Fibroblast of the conjunctiva (primary cell): ENCODE measurements around the gene NCBP3.
"Not testable (repeated sequence)": the region's sequence is repeated elsewhere in the genome, so short reads cannot be mapped to it uniquely, and the experiment has no call there.

Experiments
- DNase-seq: peaks from one replicate; pipeline ENCODE4 v3.0.0-alpha.2; 2010; ENCODE audit warnings: low read depth

Gene NCBP3

GRCh38 chr17:3812284-3812683 lies 33.8 kb downstream of the NCBP3 start:
- DNase-seq, result no peak

GRCh38 chr17:3810019-3810418 lies 36.0 kb downstream of the NCBP3 start:
- no peak for DNase-seq

DNA sequence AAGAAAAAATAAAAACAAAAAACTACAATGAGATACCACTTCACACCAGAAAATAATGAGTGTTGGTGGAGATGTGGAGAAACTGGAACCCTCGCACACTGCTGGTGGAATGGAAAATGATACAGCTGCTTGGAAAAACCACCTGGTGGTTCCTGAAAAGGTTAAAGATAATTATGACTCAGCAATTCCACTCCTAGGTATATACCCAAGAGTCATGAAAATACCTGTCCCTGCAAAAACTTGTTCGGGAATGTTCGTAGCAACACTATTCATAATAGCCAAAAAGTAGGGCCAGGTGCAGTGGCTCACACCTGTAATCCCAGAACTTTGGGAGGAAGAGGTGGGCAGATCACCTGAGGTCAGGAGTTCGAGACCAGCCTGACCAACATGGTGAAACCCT lies 36.9 kb downstream of the NCBP3 start:
- DNase-seq, result no peak

DNA sequence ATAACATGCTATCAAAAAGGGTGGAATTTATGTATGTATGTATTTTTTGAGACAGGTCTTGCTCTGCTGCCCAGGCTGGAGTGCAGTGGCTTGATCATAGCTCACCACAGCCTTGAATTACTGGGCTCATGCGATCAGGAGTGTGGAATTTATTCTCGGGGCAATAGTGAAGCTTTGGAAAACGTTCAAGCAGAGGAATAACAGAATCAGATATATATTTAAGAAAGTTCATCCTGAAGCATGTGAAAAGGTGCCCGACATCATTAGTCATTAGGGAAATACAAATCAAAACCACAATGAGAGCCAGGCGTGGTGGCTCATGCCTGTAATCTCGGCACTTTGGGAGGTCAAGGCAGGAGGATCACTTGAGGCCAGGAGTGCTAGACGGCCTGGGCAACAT lies 37.3 kb downstream of the NCBP3 start:
- no peak for DNase-seq

- DNase-seq, result no peak
Observed at GRCh38 chr17:3805581-3805980, 40.5 kb downstream of the NCBP3 start.

GRCh38 chr17:3804503-3804931 lies 41.5 kb downstream of the NCBP3 start:
- DNase-seq, result no peak

DNA sequence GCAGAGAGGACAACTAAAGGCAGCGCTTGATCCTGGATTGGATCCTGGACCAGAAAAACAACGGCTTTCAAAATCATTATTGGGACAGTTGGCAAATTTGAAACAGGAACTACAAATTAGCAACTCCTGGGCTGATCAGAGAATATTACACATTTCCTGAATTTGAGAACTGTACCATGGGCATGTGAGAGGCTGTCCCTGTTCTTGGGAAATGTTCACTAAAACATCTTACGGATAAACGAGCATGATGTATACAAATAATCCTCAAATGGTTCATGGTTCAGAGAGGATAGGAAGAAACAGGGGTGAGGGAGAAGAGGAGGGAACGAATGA lies 42.8 kb downstream of the NCBP3 start:
- no peak for DNase-seq

DNA sequence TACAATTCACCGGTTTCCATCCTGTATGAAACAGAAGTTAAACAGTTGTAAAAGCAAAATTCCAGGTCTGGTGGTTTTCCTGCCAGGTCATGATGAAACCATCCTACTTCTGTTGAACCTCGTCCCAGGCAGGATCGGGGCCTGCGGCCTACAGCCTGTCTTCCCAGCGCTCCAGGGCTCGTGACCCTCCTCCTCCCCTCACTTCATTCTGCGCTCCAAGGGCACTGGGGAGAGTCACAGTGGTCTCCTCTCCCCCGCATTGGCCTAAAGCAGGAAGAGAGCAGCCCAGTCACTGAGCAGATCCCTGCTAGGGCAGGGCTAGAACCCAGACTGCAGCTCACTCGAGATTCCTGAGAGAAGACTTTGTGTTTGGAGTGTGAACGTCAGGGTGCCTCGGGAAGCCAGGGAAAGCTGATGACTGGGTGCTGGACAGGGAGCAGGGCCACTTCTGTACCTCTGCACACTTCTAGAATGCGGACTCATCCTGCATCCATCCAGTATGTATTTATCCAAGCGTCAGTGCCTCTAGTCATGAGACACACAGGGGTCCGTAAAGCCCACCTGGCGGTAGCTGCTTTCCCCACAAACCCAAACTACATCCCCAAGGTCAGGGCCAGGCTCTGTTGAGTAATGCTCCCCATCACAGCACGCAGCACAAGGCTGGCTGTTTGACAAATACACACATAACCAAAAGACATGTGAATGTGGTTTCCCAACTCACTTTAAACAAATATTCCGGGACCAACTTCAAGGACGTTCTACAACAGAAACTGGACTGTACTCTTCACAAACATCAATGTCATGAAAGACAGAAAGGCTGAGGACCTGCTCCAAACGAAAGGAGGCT lies 43.4 kb downstream of the NCBP3 start:
- peak; percentile 36 for DNase-seq

DNA sequence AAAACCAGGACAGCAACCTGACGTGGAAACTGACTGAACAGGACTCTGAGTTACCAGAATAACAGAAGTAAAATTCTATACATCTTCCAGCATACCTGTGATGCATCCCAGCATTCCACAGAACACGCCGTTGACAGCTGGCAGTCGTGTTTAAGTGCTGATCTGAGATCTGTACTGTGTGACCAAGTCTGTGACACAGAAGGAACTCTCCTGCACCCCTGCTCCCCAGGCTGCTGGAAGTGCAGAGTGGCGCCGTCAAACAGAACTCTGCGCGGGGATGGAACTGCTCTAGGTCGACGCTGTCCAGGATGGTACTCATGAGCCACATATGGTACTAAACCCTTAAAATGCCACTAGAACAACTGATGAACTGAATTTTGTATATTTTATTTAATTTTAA lies 44.3 kb downstream of the NCBP3 start:
- no peak for DNase-seq

DNA sequence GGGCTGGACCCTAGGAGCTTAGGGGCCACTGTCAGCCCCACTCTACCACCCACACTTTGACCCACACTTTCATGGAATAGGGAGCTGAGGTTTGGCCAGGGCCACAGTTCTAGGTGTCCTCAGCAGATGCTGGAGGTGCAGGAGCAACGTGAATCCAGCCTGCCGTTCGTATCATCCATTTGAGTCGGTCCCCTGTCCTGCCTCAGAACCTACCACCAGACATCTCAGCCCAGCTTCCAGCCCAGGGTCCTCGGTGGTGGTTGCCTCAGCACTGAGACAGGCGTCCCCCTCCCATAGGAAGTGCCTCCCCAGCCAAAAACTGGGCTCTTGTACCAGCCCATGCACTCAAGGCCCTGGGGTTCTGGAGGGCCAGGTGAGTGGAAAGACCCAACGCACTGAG lies 44.7 kb downstream of the NCBP3 start:
- no peak for DNase-seq

DNA sequence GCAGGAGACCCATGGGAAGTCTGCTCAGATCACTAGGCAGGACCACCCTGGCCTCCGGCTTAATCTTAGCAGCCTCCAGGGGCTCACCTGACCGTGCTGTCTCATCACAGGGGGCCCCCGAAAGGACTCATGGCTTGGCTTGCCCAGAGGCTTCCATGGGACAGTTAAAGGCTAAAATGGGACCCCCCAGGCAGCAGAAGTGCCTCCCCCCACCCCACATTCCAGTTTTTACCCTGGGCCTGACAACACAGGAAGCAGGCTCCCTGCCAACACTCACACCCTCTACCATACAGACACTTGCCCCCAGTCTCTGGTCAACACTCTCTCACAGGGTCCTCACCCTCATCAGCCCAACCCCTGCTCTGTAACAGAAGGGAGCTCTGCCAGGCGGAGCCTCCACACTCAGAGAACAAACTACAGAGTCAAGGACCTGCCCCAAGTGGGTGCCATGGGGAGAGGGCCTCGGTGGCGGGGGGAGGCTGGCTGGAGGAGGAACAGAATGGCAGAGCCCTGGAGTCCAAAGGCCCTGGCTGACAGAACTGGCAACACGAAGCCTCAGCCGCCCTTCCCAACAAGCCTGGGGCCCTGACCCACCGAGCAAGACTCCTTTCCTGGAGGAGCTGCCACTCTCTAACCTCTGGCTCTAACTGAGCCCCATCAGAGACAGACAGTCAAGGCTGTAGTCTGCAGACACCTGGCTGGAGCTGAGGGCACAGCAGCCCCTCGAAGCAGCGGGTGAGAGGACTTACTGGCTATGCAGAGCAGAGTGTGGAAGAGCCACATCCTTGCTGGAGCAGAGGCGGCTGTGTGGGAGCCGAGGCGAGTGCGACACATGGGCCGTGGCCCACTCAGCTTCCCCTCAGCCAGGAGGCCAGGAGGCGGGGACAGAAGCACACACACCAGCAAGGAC lies 45.4 kb downstream of the NCBP3 start, which contains the start of gene ITGAE:
ITGAE (minus strand) TSS at position 827 of the 910 bp plus-strand sequence; CDS start at position 783, 44 bp downstream.
- DNase-seq, result no peak

- no peak for DNase-seq
Observed at GRCh38 chr17:3799181-3799945, 46.7 kb downstream of the NCBP3 start.

DNA sequence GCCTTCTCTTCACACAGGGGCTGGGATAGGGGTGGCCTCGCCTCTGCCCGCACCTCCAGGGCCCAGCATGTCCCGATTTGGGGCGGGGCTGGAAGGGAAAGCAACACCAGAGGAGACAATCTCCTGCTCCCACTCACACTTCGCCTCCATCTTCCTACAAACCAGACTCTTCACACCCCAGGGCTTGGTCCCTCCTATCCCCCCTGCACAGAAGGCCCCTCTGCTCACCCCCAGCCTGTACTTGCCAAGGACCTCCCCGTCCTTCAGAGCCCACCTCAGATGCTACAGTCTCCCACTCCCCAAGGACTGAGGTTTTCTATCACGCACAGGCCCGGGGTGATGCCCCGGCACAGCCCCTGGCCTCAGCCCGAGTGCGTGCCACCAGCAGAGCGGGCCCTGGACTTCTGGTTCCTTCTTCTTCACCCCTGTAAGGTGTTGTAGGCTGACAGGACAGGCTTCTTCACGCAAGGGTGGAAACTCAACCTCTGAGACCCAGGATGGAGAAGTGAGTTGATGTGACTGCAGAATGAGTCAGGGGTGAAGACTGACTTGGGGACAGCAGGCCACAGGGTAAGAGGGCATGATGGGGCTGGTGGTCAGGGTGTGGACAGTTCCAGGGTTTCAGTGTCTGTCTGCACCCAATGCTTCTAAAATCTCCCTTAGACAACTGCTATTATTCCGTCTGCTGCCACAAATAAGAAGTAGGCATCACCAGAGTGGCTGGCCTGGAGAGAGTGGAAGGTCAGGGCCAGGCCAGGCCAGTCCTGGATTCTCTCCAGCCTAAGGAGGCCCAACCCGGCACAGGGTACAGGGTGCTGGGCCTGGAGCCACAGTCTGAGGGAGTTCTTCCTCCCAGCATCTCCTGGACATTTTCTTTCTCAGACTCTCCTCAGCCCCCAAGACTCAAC lies 47.5 kb downstream of the NCBP3 start:
- DNase-seq, result no peak

DNA sequence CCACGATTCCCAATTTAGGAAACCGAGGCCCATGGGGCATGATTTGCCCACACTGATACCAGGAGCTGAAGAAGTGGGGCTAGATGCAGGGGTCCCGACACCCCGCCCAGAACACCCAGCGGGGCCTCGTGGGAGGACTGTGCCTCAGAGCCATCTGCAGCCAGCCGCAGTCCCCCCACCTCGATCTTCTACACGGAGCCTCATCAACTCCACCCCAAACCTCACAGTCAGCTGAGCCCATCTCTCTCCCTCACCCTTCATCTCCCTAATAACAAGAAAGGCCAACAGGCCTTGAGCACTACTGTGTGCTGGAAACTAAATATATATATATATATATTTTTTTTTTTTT lies 49.2 kb downstream of the NCBP3 start:
- DNase-seq, result no peak

GRCh38 chr17:3796110-3796821 lies 49.8 kb downstream of the NCBP3 start:
- DNase-seq, result no peak

GRCh38 chr17:3795390-3796102 lies 50.5 kb downstream of the NCBP3 start:
- no peak for DNase-seq

DNA sequence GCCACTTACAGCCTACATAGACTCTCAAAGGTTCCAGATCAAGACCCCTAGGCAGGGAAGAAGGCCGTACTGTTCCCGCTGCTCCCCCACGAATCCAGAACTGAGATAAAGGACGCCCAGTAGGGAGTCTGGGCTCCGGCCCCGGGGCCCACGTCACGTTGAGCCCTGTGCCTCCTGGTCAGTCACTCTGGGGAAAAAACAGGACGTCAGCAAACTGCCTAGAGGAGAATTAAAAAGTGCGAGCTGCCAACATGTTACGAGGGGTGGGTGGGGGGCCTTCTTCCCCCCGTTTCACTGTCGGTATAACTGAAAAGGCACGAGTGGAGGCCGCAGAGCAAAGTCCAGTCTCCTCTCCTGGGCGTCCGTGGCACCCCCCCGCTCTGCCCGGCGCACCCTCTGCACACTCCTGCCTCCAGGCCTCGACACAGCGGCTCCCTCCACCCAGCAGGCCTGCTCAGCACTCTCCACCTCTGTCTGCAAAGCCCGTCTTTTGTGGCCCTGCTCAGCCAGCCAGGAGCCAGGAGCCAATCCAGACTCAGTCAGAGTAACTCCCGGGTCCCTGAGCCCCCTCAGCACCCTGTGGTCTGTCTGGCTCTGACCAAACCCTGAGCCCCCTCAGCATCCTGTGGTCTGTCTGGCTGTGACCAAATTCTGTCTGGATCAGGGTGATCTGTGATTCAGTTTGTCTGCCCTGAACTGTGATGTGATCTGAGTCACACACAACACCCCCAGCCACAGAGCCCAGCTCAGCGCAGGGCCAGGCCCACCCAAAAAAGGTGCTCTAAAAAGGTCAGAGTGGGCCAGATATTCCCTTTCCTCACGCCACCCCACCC lies 51.3 kb downstream of the NCBP3 start:
- DNase-seq, result no peak

GRCh38 chr17:3794152-3794551 lies 51.9 kb downstream of the NCBP3 start:
- not testable (repeated sequence) for DNase-seq

GRCh38 chr17:3793258-3793657 lies 52.8 kb downstream of the NCBP3 start:
- DNase-seq, result not testable (repeated sequence)
